ENCODE results near the gene GNB4. TPM values are rescaled to one million over a fixed set of nuclear protein-coding genes. Genes with fewer than 3 reads are reported as not detected.

Gene GNB4
- total RNA-seq, 3 donors from 2014 or later (not counting 1 experiment from before 2014, with no cell fraction given): 1.6 to 3.4 (median 2.9) TPM

DNA sequence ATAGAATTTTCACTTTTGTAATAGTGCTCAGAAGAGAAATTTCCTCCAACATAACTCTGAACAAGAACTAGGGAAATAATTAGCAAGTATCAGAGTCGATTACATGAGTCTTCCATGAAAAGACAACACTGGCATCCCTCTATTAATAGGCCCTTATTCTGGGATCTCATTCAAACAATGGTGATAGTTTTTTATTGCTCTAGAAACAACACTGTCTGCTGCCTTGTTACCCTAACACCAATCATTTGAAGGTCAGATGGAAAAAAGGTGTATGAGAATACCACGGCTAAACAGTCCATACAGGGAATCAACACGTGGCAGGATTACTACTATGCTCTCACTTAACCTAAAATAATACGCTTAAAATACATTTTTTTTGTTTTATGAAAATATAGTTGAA is 35.9 kb downstream of the GNB4 start:
- Mint-ChIP-seq H3K4me3 (no peak overlapping the region), H3K27me3 (ENCODE audit: low read depth in 2 of 2) (no peaks in the 10 kb centered on the region), H3K9me3 (no peaks in the 10 kb centered on the region), H3K36me3 (no peaks in the 10 kb centered on the region), H3K4me1 (no peaks in the 10 kb centered on the region), H3K27ac (no peak overlapping the region)
- DNase-seq: no peak
- intact Hi-C loops (cut with micrococcal nuclease): no loop called here
- H3K4me1 ChIP-seq (ENCODE audit: control insufficient read depth, insufficient read depth, low read length): no peaks in the 10 kb centered on the region
- no peaks in the 10 kb centered on the region for H3K27me3 ChIP-seq (ENCODE audit: control insufficient read depth, insufficient read depth, low read length)
- no peaks in the 10 kb centered on the region for H3K9me3 ChIP-seq (ENCODE audit: control insufficient read depth, insufficient read depth, low read length)
- ATAC-seq: no peak
- no peaks in the 10 kb centered on the region for H3K36me3 ChIP-seq (ENCODE audit: control insufficient read depth, insufficient read depth, low read length)
- no peak overlapping the region for H3K4me3 ChIP-seq (ENCODE audit: low read length)
- no peak overlapping the region for H3K27ac ChIP-seq (ENCODE audit: low read length)
- TF ChIP-seq, protein P1, sequence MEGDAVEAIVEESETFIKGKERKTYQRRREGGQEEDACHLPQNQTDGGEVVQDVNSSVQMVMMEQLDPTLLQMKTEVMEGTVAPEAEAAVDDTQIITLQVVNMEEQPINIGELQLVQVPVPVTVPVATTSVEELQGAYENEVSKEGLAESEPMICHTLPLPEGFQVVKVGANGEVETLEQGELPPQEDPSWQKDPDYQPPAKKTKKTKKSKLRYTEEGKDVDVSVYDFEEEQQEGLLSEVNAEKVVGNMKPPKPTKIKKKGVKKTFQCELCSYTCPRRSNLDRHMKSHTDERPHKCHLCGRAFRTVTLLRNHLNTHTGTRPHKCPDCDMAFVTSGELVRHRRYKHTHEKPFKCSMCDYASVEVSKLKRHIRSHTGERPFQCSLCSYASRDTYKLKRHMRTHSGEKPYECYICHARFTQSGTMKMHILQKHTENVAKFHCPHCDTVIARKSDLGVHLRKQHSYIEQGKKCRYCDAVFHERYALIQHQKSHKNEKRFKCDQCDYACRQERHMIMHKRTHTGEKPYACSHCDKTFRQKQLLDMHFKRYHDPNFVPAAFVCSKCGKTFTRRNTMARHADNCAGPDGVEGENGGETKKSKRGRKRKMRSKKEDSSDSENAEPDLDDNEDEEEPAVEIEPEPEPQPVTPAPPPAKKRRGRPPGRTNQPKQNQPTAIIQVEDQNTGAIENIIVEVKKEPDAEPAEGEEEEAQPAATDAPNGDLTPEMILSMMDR (IDR thresholded peaks at IDR 0.05): no peak
- WGBS (ENCODE audit: insufficient coverage): 100% methylated on average over 1 of the region's 4 CpGs

DNA sequence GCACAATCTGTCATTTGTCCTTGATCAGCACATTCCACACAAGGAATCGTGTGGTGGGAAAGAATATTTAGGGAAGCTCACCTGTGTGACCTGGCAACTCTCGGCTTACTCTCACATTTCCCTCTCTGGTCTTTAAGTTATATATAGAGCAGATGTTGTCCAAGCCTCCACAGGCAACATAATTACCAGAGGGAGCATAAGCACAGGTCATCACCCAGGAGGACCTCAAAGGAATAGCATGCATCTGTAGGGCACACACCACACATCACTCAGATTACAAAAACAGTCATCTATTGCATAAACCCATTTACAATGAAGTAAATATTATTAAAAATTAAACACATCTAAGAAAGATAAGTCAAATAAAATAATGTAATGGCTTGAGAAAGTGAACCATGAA is 36.5 kb downstream of the GNB4 start:
- ATAC-seq (no peak), DNase-seq (no peak)
- Mint-ChIP-seq H3K36me3 (no peaks in the 10 kb centered on the region), H3K9me3 (no peaks in the 10 kb centered on the region), H3K27me3 (ENCODE audit: low read depth in 2 of 2) (no peaks in the 10 kb centered on the region), H3K4me3 (no peak overlapping the region), H3K4me1 (no peaks in the 10 kb centered on the region), H3K27ac (no peak overlapping the region)
- no peak overlapping the region for H3K27ac ChIP-seq (ENCODE audit: low read length)
- TF ChIP-seq, protein P1 (IDR thresholded peaks at IDR 0.05): no peak
- no peaks in the 10 kb centered on the region for H3K36me3 ChIP-seq (ENCODE audit: control insufficient read depth, insufficient read depth, low read length)
- no peaks in the 10 kb centered on the region for H3K9me3 ChIP-seq (ENCODE audit: control insufficient read depth, insufficient read depth, low read length)
- intact Hi-C loops (cut with micrococcal nuclease): no loop called here
- H3K27me3 ChIP-seq (ENCODE audit: control insufficient read depth, insufficient read depth, low read length): no peaks in the 10 kb centered on the region
- no peaks in the 10 kb centered on the region for H3K4me1 ChIP-seq (ENCODE audit: control insufficient read depth, insufficient read depth, low read length)
- no peak overlapping the region for H3K4me3 ChIP-seq (ENCODE audit: low read length)
- WGBS (ENCODE audit: insufficient coverage): no CpG with 5 or more reads among the region's 2 CpGs

DNA sequence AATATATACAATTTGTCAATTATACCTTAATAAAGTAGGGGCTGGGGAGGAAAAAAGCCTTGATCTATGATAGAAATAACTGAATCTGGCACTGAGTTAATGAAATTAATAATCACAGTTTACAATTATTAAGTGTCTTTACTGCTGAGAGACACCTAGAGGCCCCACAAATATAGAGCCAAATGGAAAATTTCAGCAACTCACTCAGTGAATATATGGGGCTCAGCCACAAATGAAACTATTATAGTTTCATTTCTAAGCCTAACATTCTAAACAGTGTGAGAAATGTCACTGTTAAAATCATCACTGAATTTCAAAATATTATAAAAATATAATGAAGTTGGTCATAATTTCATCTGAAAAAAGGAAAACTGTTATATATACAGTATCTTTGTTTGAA is 40.3 kb downstream of the GNB4 start:
- ATAC-seq (no peak), DNase-seq (no peak)
- no peaks in the 10 kb centered on the region for H3K36me3 ChIP-seq (ENCODE audit: control insufficient read depth, insufficient read depth, low read length)
- H3K27me3 ChIP-seq (ENCODE audit: control insufficient read depth, insufficient read depth, low read length): no peaks in the 10 kb centered on the region
- H3K27ac ChIP-seq (ENCODE audit: low read length): no peak overlapping the region
- intact Hi-C loops (cut with micrococcal nuclease): no loop called here
- H3K4me3 ChIP-seq (ENCODE audit: low read length): no peak overlapping the region
- Mint-ChIP-seq H3K27ac (no peak overlapping the region), H3K4me1 (no peaks in the 10 kb centered on the region), H3K27me3 (ENCODE audit: low read depth in 2 of 2) (no peaks in the 10 kb centered on the region), H3K36me3 (no peaks in the 10 kb centered on the region), H3K9me3 (no peaks in the 10 kb centered on the region), H3K4me3 (no peak overlapping the region)
- TF ChIP-seq, protein P1 (IDR thresholded peaks at IDR 0.05): no peak
- H3K4me1 ChIP-seq (ENCODE audit: control insufficient read depth, insufficient read depth, low read length): no peaks in the 10 kb centered on the region
- no peaks in the 10 kb centered on the region for H3K9me3 ChIP-seq (ENCODE audit: control insufficient read depth, insufficient read depth, low read length)

DNA sequence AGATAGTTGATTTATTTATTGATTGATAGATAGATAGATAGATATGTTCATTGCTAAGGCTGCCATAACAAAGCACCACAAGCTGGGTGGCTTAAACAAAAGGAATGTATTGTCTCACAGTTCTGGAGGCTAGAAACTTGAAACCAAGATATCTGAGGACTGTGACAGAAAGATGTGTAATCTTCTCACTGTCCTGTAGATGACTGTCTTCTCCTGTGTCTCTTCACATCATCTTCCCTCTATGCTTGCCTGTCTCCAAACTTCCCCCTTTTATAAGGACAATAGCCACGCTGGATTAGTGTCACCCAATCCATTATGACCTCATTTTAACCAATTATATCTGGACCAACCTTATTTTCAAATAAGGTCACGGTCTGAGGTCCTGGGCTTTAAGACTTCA is 40.9 kb downstream of the GNB4 start:
- H3K36me3 Mint-ChIP-seq: no peaks in the 10 kb centered on the region
- TF ChIP-seq, protein P1 (IDR thresholded peaks at IDR 0.05): no peak
- no peak for ATAC-seq

More for the DNA sequence above, 40.9 kb downstream of the GNB4 start:
- no peak for DNase-seq
- no peaks in the 10 kb centered on the region for H3K9me3 ChIP-seq (ENCODE audit: control insufficient read depth, insufficient read depth, low read length)
- H3K27me3 ChIP-seq (ENCODE audit: control insufficient read depth, insufficient read depth, low read length): no peaks in the 10 kb centered on the region
- no peak overlapping the region for H3K4me3 ChIP-seq (ENCODE audit: low read length)
- H3K4me1 ChIP-seq (ENCODE audit: control insufficient read depth, insufficient read depth, low read length): no peaks in the 10 kb centered on the region
- H3K27me3 Mint-ChIP-seq (ENCODE audit: low read depth in 2 of 2): no peaks in the 10 kb centered on the region
- H3K4me1 Mint-ChIP-seq: no peaks in the 10 kb centered on the region
- no peaks in the 10 kb centered on the region for H3K9me3 Mint-ChIP-seq
- intact Hi-C loops (cut with micrococcal nuclease): no loop called here
- WGBS (ENCODE audit: insufficient coverage): 91% methylated on average over 2 of the region's 2 CpGs
- no peaks in the 10 kb centered on the region for H3K36me3 ChIP-seq (ENCODE audit: control insufficient read depth, insufficient read depth, low read length)
- H3K27ac Mint-ChIP-seq: no peak overlapping the region
- H3K4me3 Mint-ChIP-seq: no peak overlapping the region
- H3K27ac ChIP-seq (ENCODE audit: low read length): no peak overlapping the region

Data from natural killer cell (primary cell).